HepG2 (cell line): ENCODE results near the gene MRPL38. TPM values are rescaled to one million over a fixed set of nuclear protein-coding genes. Genes with fewer than 3 reads are reported as not detected.
A peak's percentile ranks its signal among the peaks of the same experiment; 100 is the strongest.

Source experiments
- IRX3 ChIP-seq: sonication (generic); formaldehyde crosslinking; IDR thresholded peaks from 2 replicates; pipeline ENCODE4 v1.8.1; 2023; ENCODE audit warnings: mild to moderate bottlenecking, low read depth, missing genetic modification reagents, borderline replicate concordance
- NFYC ChIP-seq: IDR thresholded peaks from 2 replicates; pipeline ENCODE4 v1.6.1; 2016; ENCODE audit warnings: missing genetic modification reagents, missing compliant biosample characterization
- RBM22 ChIP-seq: fragments of 200-400 bp; formaldehyde crosslinking; optimal IDR thresholded peaks from 2 replicates; pipeline ENCODE3; 2017; ENCODE audit warnings: mild to moderate bottlenecking, low read length, moderate library complexity
- RFXAP ChIP-seq: sonication (generic); formaldehyde crosslinking; IDR thresholded peaks from 2 replicates; pipeline ENCODE4 v1.4.0; 2020; ENCODE audit warnings: missing genetic modification reagents, borderline replicate concordance
- RNF219 ChIP-seq: sonication (generic); formaldehyde crosslinking; IDR thresholded peaks from 2 replicates; pipeline ENCODE4 v1.5.0; 2020; ENCODE audit warnings: mild to moderate bottlenecking, missing genetic modification reagents
- SRF ChIP-seq: IDR thresholded peaks from 2 replicates; pipeline ENCODE4 v1.6.1; 2011; ENCODE audit warnings: mild to moderate bottlenecking, low read depth, low read length, moderate library complexity
- YEATS4 ChIP-seq: sonication (generic); formaldehyde crosslinking; IDR thresholded peaks from 2 replicates; pipeline ENCODE4 v1.4.0; 2020; ENCODE audit warnings: missing genetic modification reagents, borderline replicate concordance
- ZNF138 ChIP-seq: sonication (generic); formaldehyde crosslinking; IDR thresholded peaks from 2 replicates; pipeline ENCODE4 v1.5.0; 2020; ENCODE audit warnings: mild to moderate bottlenecking, low read depth, missing genetic modification reagents
- ZNF34 ChIP-seq: sonication (generic); formaldehyde crosslinking; IDR thresholded peaks from 2 replicates; pipeline ENCODE4 v1.4.0; 2020; ENCODE audit warnings: mild to moderate bottlenecking, missing genetic modification reagents, borderline replicate concordance
- ZNF780A ChIP-seq: sonication (generic); formaldehyde crosslinking; IDR thresholded peaks from 2 replicates; pipeline ENCODE4 v1.8.0; 2022; ENCODE audit warnings: mild to moderate bottlenecking, missing genetic modification reagents, moderate library complexity
- ZNF883 ChIP-seq: sonication (generic); formaldehyde crosslinking; IDR thresholded peaks from 2 replicates; pipeline ENCODE4 v1.5.1; 2020; ENCODE audit warnings: mild to moderate bottlenecking, missing genetic modification reagents; ENCODE audit errors: not compliant biosample characterization
- ZNF891 ChIP-seq: sonication (generic); formaldehyde crosslinking; IDR thresholded peaks from 2 replicates; pipeline ENCODE4 v1.5.0; 2020; ENCODE audit warnings: mild to moderate bottlenecking, missing genetic modification reagents
- polyA plus RNA-seq, 8 experiments: library from polyadenylated mRNA; depleted of rRNA in 3 of 8; stranded (reverse) in 7 of 8; unstranded in 1 of 8; fragments of >200 nt; fragmentation: Illumina TruSeq in 4 of 8; extraction: Trizol in 4 of 8; gene quantifications; 2 replicates each; pipeline versions ENCODE4 v1.2.1 to v1.2.3, GENCODE V29; 2011 to 2016; ENCODE audit warnings: low read depth in 4 of 8, missing spikeins in 1 of 8, mixed read lengths in 1 of 8; ENCODE audit not compliant: insufficient read depth in 1 of 8
- total RNA-seq, 5 experiments: library from RNA; depleted of rRNA; stranded (reverse); fragments of >200 nt; fragmentation: Illumina TruSeq; extraction: Trizol; gene quantifications; 2 replicates each; pipeline ENCODE4 v1.2.3, GENCODE V29; 2016; ENCODE audit warnings: low read depth in 1 of 5
- TF ChIP-seq, protein P1 (sequence below): sonication (generic); formaldehyde crosslinking; IDR thresholded peaks from 2 replicates; pipeline ENCODE4 v1.5.1; 2020; ENCODE audit warnings: mild to moderate bottlenecking, missing genetic modification reagents, moderate library complexity
- TF ChIP-seq, protein P2 (sequence below): IDR thresholded peaks from 2 replicates; pipeline ENCODE4 v1.6.1; 2016
- TF ChIP-seq, protein P3 (sequence below): sonication (generic); formaldehyde crosslinking; IDR thresholded peaks from 2 replicates; pipeline ENCODE4 v1.4.0; 2020; ENCODE audit warnings: mild to moderate bottlenecking, missing genetic modification reagents, borderline replicate concordance
- TF ChIP-seq, protein P4 (sequence below): sonication (generic); formaldehyde crosslinking; IDR thresholded peaks from 2 replicates; pipeline ENCODE4 v1.5.0; 2020; ENCODE audit warnings: mild to moderate bottlenecking, missing genetic modification reagents

Gene MRPL38
- total and polyA plus RNA-seq, 2 of the 13 experiments (the other 11 are each of a cell fraction or from before 2014, with no cell fraction given), result 83.7 to 125 TPM

- TF ChIP-seq, protein P1, sequence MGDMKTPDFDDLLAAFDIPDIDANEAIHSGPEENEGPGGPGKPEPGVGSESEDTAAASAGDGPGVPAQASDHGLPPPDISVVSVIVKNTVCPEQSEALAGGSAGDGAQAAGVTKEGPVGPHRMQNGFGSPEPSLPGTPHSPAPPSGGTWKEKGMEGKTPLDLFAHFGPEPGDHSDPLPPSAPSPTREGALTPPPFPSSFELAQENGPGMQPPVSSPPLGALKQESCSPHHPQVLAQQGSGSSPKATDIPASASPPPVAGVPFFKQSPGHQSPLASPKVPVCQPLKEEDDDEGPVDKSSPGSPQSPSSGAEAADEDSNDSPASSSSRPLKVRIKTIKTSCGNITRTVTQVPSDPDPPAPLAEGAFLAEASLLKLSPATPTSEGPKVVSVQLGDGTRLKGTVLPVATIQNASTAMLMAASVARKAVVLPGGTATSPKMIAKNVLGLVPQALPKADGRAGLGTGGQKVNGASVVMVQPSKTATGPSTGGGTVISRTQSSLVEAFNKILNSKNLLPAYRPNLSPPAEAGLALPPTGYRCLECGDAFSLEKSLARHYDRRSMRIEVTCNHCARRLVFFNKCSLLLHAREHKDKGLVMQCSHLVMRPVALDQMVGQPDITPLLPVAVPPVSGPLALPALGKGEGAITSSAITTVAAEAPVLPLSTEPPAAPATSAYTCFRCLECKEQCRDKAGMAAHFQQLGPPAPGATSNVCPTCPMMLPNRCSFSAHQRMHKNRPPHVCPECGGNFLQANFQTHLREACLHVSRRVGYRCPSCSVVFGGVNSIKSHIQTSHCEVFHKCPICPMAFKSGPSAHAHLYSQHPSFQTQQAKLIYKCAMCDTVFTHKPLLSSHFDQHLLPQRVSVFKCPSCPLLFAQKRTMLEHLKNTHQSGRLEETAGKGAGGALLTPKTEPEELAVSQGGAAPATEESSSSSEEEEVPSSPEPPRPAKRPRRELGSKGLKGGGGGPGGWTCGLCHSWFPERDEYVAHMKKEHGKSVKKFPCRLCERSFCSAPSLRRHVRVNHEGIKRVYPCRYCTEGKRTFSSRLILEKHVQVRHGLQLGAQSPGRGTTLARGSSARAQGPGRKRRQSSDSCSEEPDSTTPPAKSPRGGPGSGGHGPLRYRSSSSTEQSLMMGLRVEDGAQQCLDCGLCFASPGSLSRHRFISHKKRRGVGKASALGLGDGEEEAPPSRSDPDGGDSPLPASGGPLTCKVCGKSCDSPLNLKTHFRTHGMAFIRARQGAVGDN, result peak; percentile 91
- 0 out of 2 replicates have a peak, but pooled peaks have one; percentile 40 for TF ChIP-seq ZNF138 (CRISPR knock-in tag)
- no peak for TF ChIP-seq ZNF780A (CRISPR knock-in tag)
- no peak for TF ChIP-seq ZNF891 (CRISPR knock-in tag)
- TF ChIP-seq RFXAP (CRISPR knock-in tag), result peak; percentile 89
- no peak for TF ChIP-seq RNF219 (CRISPR knock-in tag)
- TF ChIP-seq YEATS4 (CRISPR knock-in tag), result peak; percentile 21; the same call in 1 of the 2 replicates
- peak; percentile 60 for TF ChIP-seq ZNF883
- TF ChIP-seq, protein P2, sequence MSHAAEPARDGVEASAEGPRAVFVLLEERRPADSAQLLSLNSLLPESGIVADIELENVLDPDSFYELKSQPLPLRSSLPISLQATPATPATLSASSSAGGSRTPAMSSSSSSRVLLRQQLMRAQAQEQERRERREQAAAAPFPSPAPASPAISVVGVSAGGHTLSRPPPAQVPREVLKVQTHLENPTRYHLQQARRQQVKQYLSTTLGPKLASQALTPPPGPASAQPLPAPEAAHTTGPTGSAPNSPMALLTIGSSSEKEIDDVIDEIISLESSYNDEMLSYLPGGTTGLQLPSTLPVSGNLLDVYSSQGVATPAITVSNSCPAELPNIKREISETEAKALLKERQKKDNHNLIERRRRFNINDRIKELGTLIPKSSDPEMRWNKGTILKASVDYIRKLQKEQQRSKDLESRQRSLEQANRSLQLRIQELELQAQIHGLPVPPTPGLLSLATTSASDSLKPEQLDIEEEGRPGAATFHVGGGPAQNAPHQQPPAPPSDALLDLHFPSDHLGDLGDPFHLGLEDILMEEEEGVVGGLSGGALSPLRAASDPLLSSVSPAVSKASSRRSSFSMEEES (CRISPR knock-in tag), result peak; percentile 65; the same call in 1 of the 2 replicates
- no peak for TF ChIP-seq RBM22
- TF ChIP-seq, protein P3, sequence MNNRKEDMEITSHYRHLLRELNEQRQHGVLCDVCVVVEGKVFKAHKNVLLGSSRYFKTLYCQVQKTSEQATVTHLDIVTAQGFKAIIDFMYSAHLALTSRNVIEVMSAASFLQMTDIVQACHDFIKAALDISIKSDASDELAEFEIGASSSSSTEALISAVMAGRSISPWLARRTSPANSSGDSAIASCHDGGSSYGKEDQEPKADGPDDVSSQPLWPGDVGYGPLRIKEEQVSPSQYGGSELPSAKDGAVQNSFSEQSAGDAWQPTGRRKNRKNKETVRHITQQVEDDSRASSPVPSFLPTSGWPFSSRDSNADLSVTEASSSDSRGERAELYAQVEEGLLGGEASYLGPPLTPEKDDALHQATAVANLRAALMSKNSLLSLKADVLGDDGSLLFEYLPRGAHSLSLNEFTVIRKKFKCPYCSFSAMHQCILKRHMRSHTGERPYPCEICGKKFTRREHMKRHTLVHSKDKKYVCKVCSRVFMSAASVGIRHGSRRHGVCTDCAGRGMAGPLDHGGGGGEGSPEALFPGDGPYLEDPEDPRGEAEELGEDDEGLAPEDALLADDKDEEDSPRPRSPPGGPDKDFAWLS (CRISPR knock-in tag), result no peak
- peak; percentile 55 for TF ChIP-seq NFYC
- no peak for TF ChIP-seq IRX3 (CRISPR knock-in tag)
- no peak for TF ChIP-seq SRF
- no peak for TF ChIP-seq ZNF34 (CRISPR knock-in tag)
- TF ChIP-seq, protein P4, sequence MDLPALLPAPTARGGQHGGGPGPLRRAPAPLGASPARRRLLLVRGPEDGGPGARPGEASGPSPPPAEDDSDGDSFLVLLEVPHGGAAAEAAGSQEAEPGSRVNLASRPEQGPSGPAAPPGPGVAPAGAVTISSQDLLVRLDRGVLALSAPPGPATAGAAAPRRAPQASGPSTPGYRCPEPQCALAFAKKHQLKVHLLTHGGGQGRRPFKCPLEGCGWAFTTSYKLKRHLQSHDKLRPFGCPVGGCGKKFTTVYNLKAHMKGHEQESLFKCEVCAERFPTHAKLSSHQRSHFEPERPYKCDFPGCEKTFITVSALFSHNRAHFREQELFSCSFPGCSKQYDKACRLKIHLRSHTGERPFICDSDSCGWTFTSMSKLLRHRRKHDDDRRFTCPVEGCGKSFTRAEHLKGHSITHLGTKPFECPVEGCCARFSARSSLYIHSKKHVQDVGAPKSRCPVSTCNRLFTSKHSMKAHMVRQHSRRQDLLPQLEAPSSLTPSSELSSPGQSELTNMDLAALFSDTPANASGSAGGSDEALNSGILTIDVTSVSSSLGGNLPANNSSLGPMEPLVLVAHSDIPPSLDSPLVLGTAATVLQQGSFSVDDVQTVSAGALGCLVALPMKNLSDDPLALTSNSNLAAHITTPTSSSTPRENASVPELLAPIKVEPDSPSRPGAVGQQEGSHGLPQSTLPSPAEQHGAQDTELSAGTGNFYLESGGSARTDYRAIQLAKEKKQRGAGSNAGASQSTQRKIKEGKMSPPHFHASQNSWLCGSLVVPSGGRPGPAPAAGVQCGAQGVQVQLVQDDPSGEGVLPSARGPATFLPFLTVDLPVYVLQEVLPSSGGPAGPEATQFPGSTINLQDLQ (CRISPR knock-in tag), result no peak; the same call in 1 of the 2 replicates
These were observed 12.0 kb downstream of the MRPL38 start (continued) for GRCh38 chr17:75892556-75893224.
